ENCODE measurements around the gene SEC62.
"Not testable (repeated sequence)": the region's sequence is repeated elsewhere in the genome, so short reads cannot be mapped to it uniquely, and the experiment has no call there.

The SEC62 gene

GRCh38 chr3:170016057-170016456 lies 49.5 kb downstream of the SEC62 start:
- DNase-seq (ENCODE audit: low spot score), result no peak

GRCh38 chr3:170019306-170019705 lies 52.7 kb downstream of the SEC62 start:
- DNase-seq (ENCODE audit: low spot score), result not testable (repeated sequence)

GRCh38 chr3:170021083-170021482 lies 54.5 kb downstream of the SEC62 start:
- peak; percentile 41 for DNase-seq (ENCODE audit: low spot score)

- no peak for DNase-seq (ENCODE audit: low spot score)
Measured at GRCh38 chr3:170022336-170022735, 55.7 kb downstream of the SEC62 start.

- DNase-seq (ENCODE audit: low spot score), result no peak
Measured at GRCh38 chr3:170023165-170023564, 56.6 kb downstream of the SEC62 start.

GRCh38 chr3:170024581-170024980 lies 58.0 kb downstream of the SEC62 start:
- DNase-seq (ENCODE audit: low spot score), result no peak

- no peak for DNase-seq (ENCODE audit: low spot score)
Measured at GRCh38 chr3:170027233-170028102, 60.9 kb downstream of the SEC62 start.

GRCh38 chr3:170033489-170033888 lies 66.9 kb downstream of the SEC62 start:
- DNase-seq (ENCODE audit: low spot score), result no peak

GRCh38 chr3:170037463-170038433 lies 71.1 kb downstream of the SEC62 start, which contains the start of gene GPR160:
GPR160 (plus strand) TSS chr3:170037995; CDS start chr3:170083973, 45,978 bp downstream.
- peak; percentile 88 for DNase-seq (ENCODE audit: low spot score)

GRCh38 chr3:170038434-170039110 lies 72.0 kb downstream of the SEC62 start:
- DNase-seq (ENCODE audit: low spot score), result peak; percentile 58

GRCh38 chr3:170040418-170040817 lies 73.8 kb downstream of the SEC62 start:
- no peak for DNase-seq (ENCODE audit: low spot score)

GRCh38 chr3:170043506-170043905 lies 76.9 kb downstream of the SEC62 start:
- no peak for DNase-seq (ENCODE audit: low spot score)

- DNase-seq (ENCODE audit: low spot score), result no peak
Measured at GRCh38 chr3:170044271-170044670, 77.7 kb downstream of the SEC62 start.

- DNase-seq (ENCODE audit: low spot score), result no peak
Measured at GRCh38 chr3:170044795-170045244, 78.2 kb downstream of the SEC62 start.

GRCh38 chr3:170046269-170047132 lies 79.9 kb downstream of the SEC62 start:
- DNase-seq (ENCODE audit: low spot score), result no peak

- no peak for DNase-seq (ENCODE audit: low spot score)
Measured at GRCh38 chr3:170047133-170047404, 80.5 kb downstream of the SEC62 start.
